Stimulated activated naive CD8-positive, alpha-beta T cell treated with anti-CD3 and anti-CD28 coated beads, Interleukin-15, amount 100 ng/mL, for 72 hours (primary cell): ENCODE results near the gene SEMA4D.
"Not testable (repeated sequence)": the region's sequence is repeated elsewhere in the genome, so short reads cannot be mapped to it uniquely, and the experiment has no call there.

Experiments used
- ATAC-seq: fragments of 150-1000 bp; cut with Tn5 transposase; 2 replicates; pipeline ENCODE4 v1.10.0; 2021; ENCODE audit warnings: mild to moderate bottlenecking, moderate library complexity
- DNase-seq, 2 donors: peaks; one replicate each; pipeline ENCODE4 v3.0.0; 2021 to 2022
- H3K27ac Mint-ChIP-seq, 2 donors: one replicate each; pipeline ENCODE4 v1.8.0; 2022; ENCODE audit warnings: mild to moderate bottlenecking in 2 of 2, mixed read lengths in 2 of 2, moderate library complexity in 2 of 2
- H3K27me3 Mint-ChIP-seq: one replicate; pipeline ENCODE4 v1.8.0; 2022; ENCODE audit warnings: mixed read lengths
- H3K4me1 Mint-ChIP-seq: one replicate; pipeline ENCODE4 v1.8.0; 2022; ENCODE audit warnings: mild to moderate bottlenecking, mixed read lengths
- H3K4me3 Mint-ChIP-seq, 2 donors: one replicate each; pipeline ENCODE4 v1.8.0; 2022; ENCODE audit warnings: mild to moderate bottlenecking in 2 of 2, mixed read lengths in 2 of 2, moderate library complexity in 1 of 2
- H3K9me3 Mint-ChIP-seq, 2 donors: one replicate each; pipeline ENCODE4 v1.8.0; 2022; ENCODE audit warnings: mixed read lengths in 2 of 2

Gene SEMA4D

GRCh38 chr9:89377411-89377810 is 120.5 kb downstream of the SEMA4D start:
- ATAC-seq (no peak), DNase-seq (no peak)
- Mint-ChIP-seq H3K9me3 (no peaks in the 10 kb centered on the region), H3K4me1 (peaks cover 99% of the 10 kb centered on the region), H3K4me3 (no peak overlapping the region), H3K27me3 (no peaks in the 10 kb centered on the region), H3K27ac (peak overlapping the region; percentile 73 to 91)

GRCh38 chr9:89376741-89377351 is 121.1 kb downstream of the SEMA4D start:
- Mint-ChIP-seq H3K9me3 (no peaks in the 10 kb centered on the region), H3K27ac (peak overlapping the region; percentile 1 to 45), H3K4me1 (peaks cover 96% of the 10 kb centered on the region), H3K4me3 (no peak overlapping the region), H3K27me3 (no peaks in the 10 kb centered on the region)
- DNase-seq = no peak
- ATAC-seq = no peak

- no peaks in the 10 kb centered on the region for H3K9me3 Mint-ChIP-seq
- H3K27ac Mint-ChIP-seq = peak overlapping the region; percentile 1 to 45
- H3K27me3 Mint-ChIP-seq = no peaks in the 10 kb centered on the region
- DNase-seq (no peak), ATAC-seq (no peak)
- H3K4me3 Mint-ChIP-seq = no peak overlapping the region
- H3K4me1 Mint-ChIP-seq = peaks cover 90% of the 10 kb centered on the region
These were observed 121.6 kb downstream of the SEMA4D start for GRCh38 chr9:89376286-89376685.

- Mint-ChIP-seq H3K9me3 (no peaks in the 10 kb centered on the region), H3K4me1 (peaks cover 80% of the 10 kb centered on the region)
- no peak for DNase-seq
These were observed 122.6 kb downstream of the SEMA4D start for GRCh38 chr9:89375191-89375760.

GRCh38 chr9:89374176-89374575 is 123.7 kb downstream of the SEMA4D start:
- no peak for DNase-seq
- no peak for ATAC-seq
- peaks cover 69% of the 10 kb centered on the region for H3K4me1 Mint-ChIP-seq
- H3K9me3 Mint-ChIP-seq = no peaks in the 10 kb centered on the region
- no peak overlapping the region for H3K4me3 Mint-ChIP-seq
- peak overlapping the region; percentile 14 to 93 for H3K27ac Mint-ChIP-seq
- no peaks in the 10 kb centered on the region for H3K27me3 Mint-ChIP-seq

More at GRCh38 chr9:89375191-89375760, 122.6 kb downstream of the SEMA4D start:
- peak; percentile 53 for ATAC-seq
- Mint-ChIP-seq H3K27me3 (no peaks in the 10 kb centered on the region), H3K27ac (peak overlapping the region; percentile 62 to 88), H3K4me3 (no peak overlapping the region)

- DNase-seq (no peak), ATAC-seq (peak; percentile 22)
- no peak overlapping the region for H3K4me3 Mint-ChIP-seq
- H3K27ac Mint-ChIP-seq = peak overlapping the region; percentile 6 to 93
- no peaks in the 10 kb centered on the region for H3K27me3 Mint-ChIP-seq
- H3K9me3 Mint-ChIP-seq = no peaks in the 10 kb centered on the region
- H3K4me1 Mint-ChIP-seq = peaks cover 61% of the 10 kb centered on the region
These were observed 124.9 kb downstream of the SEMA4D start for GRCh38 chr9:89372979-89373378.

GRCh38 chr9:89372230-89372816 is 125.6 kb downstream of the SEMA4D start:
- Mint-ChIP-seq H3K27me3 (no peaks in the 10 kb centered on the region), H3K4me1 (peaks cover 57% of the 10 kb centered on the region), H3K27ac (peak overlapping the region; percentile 58 to 86), H3K9me3 (no peaks in the 10 kb centered on the region), H3K4me3 (peak overlapping the region in 1 of 2 donors; percentile 14)
- peak; percentile 55 for ATAC-seq
- DNase-seq = peak; percentile 35 to 47

GRCh38 chr9:89371791-89372190 is 126.1 kb downstream of the SEMA4D start:
- H3K27ac Mint-ChIP-seq, DNase-seq, H3K9me3 Mint-ChIP-seq, H3K4me3 Mint-ChIP-seq, H3K27me3 Mint-ChIP-seq: not testable (repeated sequence)
- peak; percentile 33 for ATAC-seq
- H3K4me1 Mint-ChIP-seq = peaks cover 52% of the 10 kb centered on the region

GRCh38 chr9:89370593-89370992 is 127.3 kb downstream of the SEMA4D start:
- Mint-ChIP-seq H3K4me1 (peaks cover 40% of the 10 kb centered on the region), H3K27me3 (no peaks in the 10 kb centered on the region), H3K27ac (no peak overlapping the region), H3K9me3 (no peaks in the 10 kb centered on the region), H3K4me3 (no peak overlapping the region)
- ATAC-seq (no peak), DNase-seq (no peak)

- Mint-ChIP-seq H3K4me1 (peaks cover 32% of the 10 kb centered on the region), H3K27ac (no peak overlapping the region)
- DNase-seq = no peak
These were observed 128.9 kb downstream of the SEMA4D start for GRCh38 chr9:89368978-89369377.

GRCh38 chr9:89368550-89368949 is 129.4 kb downstream of the SEMA4D start:
- Mint-ChIP-seq H3K4me1 (peaks cover 28% of the 10 kb centered on the region), H3K4me3 (no peak overlapping the region), H3K27me3 (no peaks in the 10 kb centered on the region), H3K27ac (peak overlapping the region in 1 of 2 donors; percentile 98), H3K9me3 (no peaks in the 10 kb centered on the region)
- DNase-seq (no peak), ATAC-seq (no peak)

More at GRCh38 chr9:89368978-89369377, 128.9 kb downstream of the SEMA4D start:
- Mint-ChIP-seq H3K9me3 (no peaks in the 10 kb centered on the region), H3K4me3 (no peak overlapping the region), H3K27me3 (no peaks in the 10 kb centered on the region)
- ATAC-seq = no peak

- no peaks in the 10 kb centered on the region for H3K27me3 Mint-ChIP-seq
- no peak for DNase-seq
- H3K9me3 Mint-ChIP-seq = no peaks in the 10 kb centered on the region
- H3K4me1 Mint-ChIP-seq = peaks cover 27% of the 10 kb centered on the region
- peak overlapping the region in 1 of 2 donors; percentile 40 for H3K4me3 Mint-ChIP-seq
- peak overlapping the region; percentile 13 to 98 for H3K27ac Mint-ChIP-seq
- no peak for ATAC-seq
These were observed 130.0 kb downstream of the SEMA4D start for GRCh38 chr9:89367726-89368437.

GRCh38 chr9:89367281-89367680 is 130.6 kb downstream of the SEMA4D start:
- Mint-ChIP-seq H3K4me3 (no peak overlapping the region), H3K27me3 (no peaks in the 10 kb centered on the region), H3K4me1 (peaks cover 21% of the 10 kb centered on the region), H3K9me3 (no peaks in the 10 kb centered on the region), H3K27ac (no peak overlapping the region)
- ATAC-seq = no peak
- DNase-seq = no peak

GRCh38 chr9:89366711-89367110 is 131.2 kb downstream of the SEMA4D start:
- ATAC-seq (no peak), DNase-seq (no peak)
- H3K4me3 Mint-ChIP-seq = no peak overlapping the region
- H3K27me3 Mint-ChIP-seq = no peaks in the 10 kb centered on the region
- peak overlapping the region in 1 of 2 donors; percentile 24 for H3K27ac Mint-ChIP-seq
- peaks cover 20% of the 10 kb centered on the region for H3K4me1 Mint-ChIP-seq
- H3K9me3 Mint-ChIP-seq = no peaks in the 10 kb centered on the region

- no peaks in the 10 kb centered on the region for H3K27me3 Mint-ChIP-seq
- DNase-seq (no peak), ATAC-seq (no peak)
- peak overlapping the region in 1 of 2 donors; percentile 68 for H3K27ac Mint-ChIP-seq
- H3K9me3 Mint-ChIP-seq = no peaks in the 10 kb centered on the region
- peaks cover 24% of the 10 kb centered on the region for H3K4me1 Mint-ChIP-seq
- H3K4me3 Mint-ChIP-seq = no peak overlapping the region
These were observed 132.4 kb downstream of the SEMA4D start for GRCh38 chr9:89365532-89365912.
